H9 (cell line): ENCODE measurements around the gene ABHD5. TPM values are rescaled to one million over a fixed set of nuclear protein-coding genes. Genes with fewer than 3 reads are reported as not detected.

Experiments used
- DNase-seq: peaks from one replicate; pipeline ENCODE4 v3.0.0-alpha.2; 2017
- H2AFZ ChIP-seq: one replicate; pipeline ENCODE4 v1.6.1; 2013; ENCODE audit warnings: mild to moderate bottlenecking, low read length, control low read depth, moderate library complexity
- H2AK5ac ChIP-seq: 2 replicates; pipeline ENCODE4 v1.6.1; 2013; ENCODE audit warnings: low read length, control low read depth, mixed read lengths; ENCODE audit not compliant: insufficient read length
- H2BK120ac ChIP-seq: one replicate; pipeline ENCODE4 v1.6.1; 2013; ENCODE audit warnings: low read depth, mild to moderate bottlenecking, low read length, control low read depth, inconsistent platforms; ENCODE audit not compliant: poor library complexity, severe bottlenecking
- H2BK12ac ChIP-seq: 2 replicates; pipeline ENCODE4 v1.6.1; 2013; ENCODE audit warnings: low read length, control low read depth, mixed read lengths, low read depth; ENCODE audit not compliant: insufficient read length
- H2BK15ac ChIP-seq: 2 replicates; pipeline ENCODE4 v1.6.1; 2013; ENCODE audit warnings: low read depth, low read length, control low read depth
- H2BK20ac ChIP-seq: one replicate; pipeline ENCODE4 v1.6.1; 2013; ENCODE audit warnings: low read depth, mild to moderate bottlenecking, low read length, control low read depth, inconsistent platforms; ENCODE audit not compliant: poor library complexity, severe bottlenecking
- H2BK5ac ChIP-seq: 2 replicates; pipeline ENCODE4 v1.6.1; 2013; ENCODE audit warnings: low read length, control low read depth, mixed read lengths; ENCODE audit not compliant: insufficient read length
- H3K14ac ChIP-seq: 2 replicates; pipeline ENCODE4 v1.6.1; 2013; ENCODE audit warnings: low read length, control low read depth; ENCODE audit not compliant: insufficient read depth
- H3K18ac ChIP-seq: 2 replicates; pipeline ENCODE4 v1.6.1; 2013; ENCODE audit warnings: low read depth, mild to moderate bottlenecking, mixed read lengths, low read length, control low read depth; ENCODE audit not compliant: insufficient read length
- H3K23ac ChIP-seq: 2 replicates; pipeline ENCODE4 v1.6.1; 2013; ENCODE audit warnings: low read length, control low read depth, mixed read lengths, low read depth; ENCODE audit not compliant: insufficient read length
- H3K23me2 ChIP-seq: 2 replicates; pipeline ENCODE4 v1.6.1; 2013; ENCODE audit warnings: low read depth, mild to moderate bottlenecking, mixed read lengths, low read length, control low read depth; ENCODE audit not compliant: insufficient read length, poor library complexity, severe bottlenecking
- H3K27ac ChIP-seq: 2 replicates; pipeline ENCODE4 v1.5.1; 2013; ENCODE audit warnings: low read length, control low read depth, mixed read lengths, low read depth; ENCODE audit not compliant: insufficient read length
- H3K27me3 ChIP-seq: 2 replicates; pipeline ENCODE4 v1.6.1; 2013; ENCODE audit warnings: low read length, control low read depth, inconsistent platforms; ENCODE audit not compliant: insufficient read depth
- H3K4ac ChIP-seq: 2 replicates; pipeline ENCODE4 v1.6.1; 2013; ENCODE audit warnings: low read depth, mild to moderate bottlenecking, control low read depth, inconsistent platforms, low read length, moderate library complexity
- H3K4me1 ChIP-seq: 2 replicates; pipeline ENCODE4 v1.6.1; 2013; ENCODE audit warnings: low read length, control low read depth, inconsistent platforms; ENCODE audit not compliant: insufficient read depth
- H3K4me2 ChIP-seq: 2 replicates; pipeline ENCODE4 v1.6.1; 2013; ENCODE audit warnings: low read length, control low read depth, mixed read lengths; ENCODE audit not compliant: insufficient read length, insufficient read depth
- H3K56ac ChIP-seq: 2 replicates; pipeline ENCODE4 v1.6.1; 2013; ENCODE audit warnings: low read depth, mild to moderate bottlenecking, mixed read lengths, low read length, control low read depth; ENCODE audit not compliant: insufficient read length
- H3K79me1 ChIP-seq: 2 replicates; pipeline ENCODE4 v1.6.1; 2013; ENCODE audit warnings: low read depth, mild to moderate bottlenecking, moderate library complexity, low read length, control low read depth, inconsistent platforms; ENCODE audit not compliant: insufficient read depth, poor library complexity, severe bottlenecking
- H3K79me2 ChIP-seq: 2 replicates; pipeline ENCODE4 v1.6.1; 2013; ENCODE audit warnings: low read length, control low read depth, inconsistent platforms; ENCODE audit not compliant: insufficient read depth
- H3K9ac ChIP-seq: 2 replicates; pipeline ENCODE4 v1.6.1; 2013; ENCODE audit warnings: low read length, control low read depth, mixed read lengths; ENCODE audit not compliant: insufficient read length; ENCODE audit errors: extremely low read depth
- H3K9me3 ChIP-seq: one replicate; pipeline ENCODE4 v1.6.1; 2013; ENCODE audit warnings: low read depth, low read length, inconsistent platforms; ENCODE audit not compliant: control insufficient read depth
- H3T11ph ChIP-seq: one replicate; pipeline ENCODE4 v1.6.1; 2013; ENCODE audit warnings: mild to moderate bottlenecking, low read length, control low read depth, inconsistent platforms
- H4K20me1 ChIP-seq: one replicate; pipeline ENCODE4 v1.6.1; 2013; ENCODE audit not compliant: control insufficient read depth, insufficient read length, insufficient read depth
- H4K5ac ChIP-seq: 2 replicates; pipeline ENCODE4 v1.6.1; 2013; ENCODE audit warnings: low read depth, mild to moderate bottlenecking, mixed read lengths, low read length, control low read depth; ENCODE audit not compliant: insufficient read length
- H4K8ac ChIP-seq: replicated peaks from 2 replicates; pipeline ENCODE4 v1.6.1; 2013; ENCODE audit warnings: low read length, control low read depth, mixed read lengths, low read depth; ENCODE audit not compliant: insufficient read length
- H4K91ac ChIP-seq: 2 replicates; pipeline ENCODE4 v1.6.1; 2013; ENCODE audit warnings: low read depth, mild to moderate bottlenecking, moderate library complexity, mixed read lengths, low read length, control low read depth; ENCODE audit not compliant: insufficient read length
- H3K27ac Mint-ChIP-seq, 3 experiments: 2 replicates in 2 of 3; 3 replicates in 1 of 3; pipeline ENCODE4 v1.8.0; 2020 to 2021; ENCODE audit warnings: mixed read lengths in 3 of 3, mild to moderate bottlenecking in 1 of 3, moderate library complexity in 1 of 3
- H3K27me3 Mint-ChIP-seq: 2 replicates; pipeline ENCODE4 v1.8.0; 2021; ENCODE audit warnings: low read depth, mild to moderate bottlenecking, moderate library complexity, mixed read lengths
- H3K36me3 Mint-ChIP-seq, 3 experiments: 2 replicates in 2 of 3; 3 replicates in 1 of 3; pipeline ENCODE4 v1.8.0; 2020 to 2021; ENCODE audit warnings: low read depth in 3 of 3, mixed read lengths in 3 of 3; ENCODE audit not compliant: insufficient read depth in 1 of 3
- H3K4me1 Mint-ChIP-seq, 2 experiments: 2 replicates each; pipeline ENCODE4 v1.8.0; 2020; ENCODE audit warnings: mixed read lengths in 2 of 2
- H3K4me3 Mint-ChIP-seq, 2 experiments: 2 replicates in 1 of 2; 3 replicates in 1 of 2; pipeline ENCODE4 v1.8.0; 2020 to 2021; ENCODE audit warnings: mild to moderate bottlenecking in 2 of 2, mixed read lengths in 2 of 2, moderate library complexity in 1 of 2
- H3K9me3 Mint-ChIP-seq, 2 experiments: 2 replicates in 1 of 2; 3 replicates in 1 of 2; pipeline ENCODE4 v1.8.0; 2020; ENCODE audit warnings: mild to moderate bottlenecking in 2 of 2, mixed read lengths in 2 of 2, moderate library complexity in 1 of 2
- CTCF ChIP-seq: fragments of 200-600 bp; sonication (generic); conservative IDR thresholded peaks from 3 replicates; pipeline ENCODE4 v1.8.0; 2021; ENCODE audit warnings: antibody characterized with exemption, mild to moderate bottlenecking
- WGBS: extraction: QIAGEN DNeasy Blood & Tissue Kit; methylation state at CpG from one replicate; pipeline ENCODE4 v1.1.7; 2013; ENCODE audit warnings: missing lambda C conversion rate, low lambda C conversion rate, mixed read lengths; ENCODE audit not compliant: insufficient read length; ENCODE audit errors: extremely low coverage; 5-methylcytosine and 5-hydroxymethylcytosine counted together
- total RNA-seq: library from RNA; stranded (reverse); gene quantifications from 2 replicates; pipeline ENCODE4 v1.2.1, GENCODE V29; 2021

Gene ABHD5
- total RNA-seq, 1 experiment from 2014 or later, result 13.1 TPM

GRCh38 chr3:43707266-43707665, 16.5 kb downstream of the ABHD5 start:
- Mint-ChIP-seq H3K36me3 (peaks cover under 1 to 8% (median 8%) of the 10 kb centered on the region in 3 experiments; a peak in 5 of 7 replicates), H3K9me3 (no peaks in the 10 kb centered on the region), H3K27ac (no peak overlapping the region), H3K4me1 (no peaks in the 10 kb centered on the region), H3K4me3 (no peak overlapping the region), H3K27me3 (no peaks in the 10 kb centered on the region)
- Histone ChIP-seq H4K5ac (no peak overlapping the region), H3K23ac (no peak overlapping the region), H3K79me1 (no peaks in the 10 kb centered on the region), H3K27ac (no peak overlapping the region), H4K20me1 (no peaks in the 10 kb centered on the region), H4K91ac (no peak overlapping the region), H2AFZ (no peak overlapping the region), H3K9me3 (no peaks in the 10 kb centered on the region), H2AK5ac (no peak overlapping the region), H3K4me1 (no peaks in the 10 kb centered on the region), H3K9ac (no peak overlapping the region), H2BK5ac (no peak overlapping the region), H3K18ac (no peak overlapping the region), H2BK12ac (no peak overlapping the region), H3K56ac (no peak overlapping the region), H2BK20ac (no peak overlapping the region), H4K8ac (no peak overlapping the region), H3K4ac (no peak overlapping the region), H3K14ac (no peak overlapping the region), H3K27me3 (no peaks in the 10 kb centered on the region), H2BK120ac (no peak overlapping the region), H3K79me2 (no peaks in the 10 kb centered on the region), H2BK15ac (no peak overlapping the region), H3K4me2 (no peak overlapping the region), H3K23me2 (no peaks in the 10 kb centered on the region), H3T11ph (no peak overlapping the region)
- no peak for TF ChIP-seq CTCF
- no peak for DNase-seq
- no CpG with 5 or more reads among the region's 2 CpGs for WGBS
